Fibroblast of lung (primary cell): ENCODE results near the gene FAM117A. TPM values are rescaled to one million over a fixed set of nuclear protein-coding genes. Genes with fewer than 3 reads are reported as not detected.

Source experiments
- DNase-seq, 2 donors: peaks; one replicate each; pipeline versions ENCODE4 v3.0.0 to v3.0.0-alpha.2; 2010; ENCODE audit warnings: low read depth in 2 of 2
- H2AFZ ChIP-seq: 2 replicates; pipeline ENCODE4 v1.5.1; 2012; ENCODE audit warnings: low read length, control low read depth, inconsistent platforms
- H3K27ac ChIP-seq: 2 replicates; pipeline ENCODE4 v1.5.1; 2011; ENCODE audit warnings: low read length, control low read depth; ENCODE audit not compliant: insufficient read depth
- H3K27me3 ChIP-seq: 2 replicates; pipeline ENCODE4 v1.5.1; 2011; ENCODE audit warnings: mild to moderate bottlenecking, low read length; ENCODE audit not compliant: control insufficient read depth, insufficient read depth
- H3K36me3 ChIP-seq: 2 replicates; pipeline ENCODE4 v1.5.1; 2011; ENCODE audit warnings: low read length; ENCODE audit not compliant: control insufficient read depth, insufficient read depth
- H3K4me1 ChIP-seq: 2 replicates; pipeline ENCODE4 v1.5.1; 2011; ENCODE audit warnings: low read length; ENCODE audit not compliant: control insufficient read depth, insufficient read depth; ENCODE audit errors: extremely low read depth
- H3K4me2 ChIP-seq: 2 replicates; pipeline ENCODE4 v1.5.1; 2011; ENCODE audit warnings: low read length, control low read depth; ENCODE audit not compliant: insufficient read depth; ENCODE audit errors: extremely low read depth
- H3K4me3 ChIP-seq, 4 experiments: fragments of 200-600 bp in 1 of 4; sonication (generic) in 1 of 4; replicated peaks in 1 of 4; 2 replicates each; pipeline ENCODE4 v1.5.1; 2011 to 2016; ENCODE audit warnings: low read length in 4 of 4, low read depth in 3 of 4, mild to moderate bottlenecking in 3 of 4, control low read depth in 2 of 4, inconsistent platforms in 1 of 4, mixed read lengths in 1 of 4; ENCODE audit not compliant: insufficient read depth in 1 of 4; ENCODE audit errors: control extremely low read depth in 1 of 4
- H3K79me2 ChIP-seq: 2 replicates; pipeline ENCODE4 v1.5.1; 2012; ENCODE audit warnings: mild to moderate bottlenecking, low read length, inconsistent platforms; ENCODE audit not compliant: control insufficient read depth, insufficient read depth
- H3K9ac ChIP-seq: 2 replicates; pipeline ENCODE4 v1.5.1; 2011; ENCODE audit warnings: mild to moderate bottlenecking, low read length, control low read depth; ENCODE audit not compliant: insufficient read depth
- H3K9me3 ChIP-seq: 2 replicates; pipeline ENCODE4 v1.5.1; 2012; ENCODE audit warnings: low read depth, low read length; ENCODE audit not compliant: control insufficient read depth, insufficient read depth
- H4K20me1 ChIP-seq: 2 replicates; pipeline ENCODE4 v1.5.1; 2011; ENCODE audit warnings: low read length; ENCODE audit not compliant: control insufficient read depth, insufficient read depth; ENCODE audit errors: extremely low read depth
- CTCF ChIP-seq, 2 donors: IDR thresholded peaks in 1 of 2; conservative IDR thresholded peaks in 1 of 2; 1 replicate in 1 of 2; 2 replicates in 1 of 2; pipeline ENCODE4 v1.5.1; 2011 to 2012; ENCODE audit warnings: low read length in 2 of 2, control low read depth in 1 of 2, inconsistent platforms in 1 of 2, low read depth in 1 of 2, mild to moderate bottlenecking in 1 of 2
- EZH2 ChIP-seq: IDR thresholded peaks from 2 replicates; pipeline ENCODE4 v1.5.1; 2012; ENCODE audit warnings: low read length, control low read depth, mild to moderate bottlenecking; ENCODE audit errors: missing control alignments
- polyA plus RNA-seq, 2 donors: library from polyadenylated mRNA; depleted of rRNA in 1 of 2; stranded (reverse) in 1 of 2; unstranded in 1 of 2; fragments of >200 nt; gene quantifications; 2 replicates each; pipeline ENCODE4 v1.2.1, GENCODE V29; 2011 to 2012; ENCODE audit warnings: missing spikeins in 1 of 2
- total RNA-seq: library from RNA; depleted of rRNA; stranded (reverse); fragments of >200 nt; gene quantifications from 2 replicates; pipeline ENCODE4 v1.2.1, GENCODE V29; 2014

Gene FAM117A
- total and polyA plus RNA-seq, 2 donors (not counting 1 experiment from before 2014, with no cell fraction given) = 2.4 to 3.3 TPM

GRCh38 chr17:49784636-49785035 is 20.7 kb upstream of the FAM117A start:
- Histone ChIP-seq H3K4me3 (no peak overlapping the region), H3K27me3 (no peaks in the 10 kb centered on the region), H3K4me1 (no peaks in the 10 kb centered on the region), H3K9me3 (no peaks in the 10 kb centered on the region), H4K20me1 (no peaks in the 10 kb centered on the region), H3K4me2 (no peak overlapping the region), H3K9ac (no peak overlapping the region), H3K27ac (no peak overlapping the region), H2AFZ (no peak overlapping the region), H3K79me2 (peaks cover 5% of the 10 kb centered on the region), H3K36me3 (no peaks in the 10 kb centered on the region)
- no peak for DNase-seq
- TF ChIP-seq CTCF (conservative IDR thresholded peaks at IDR 0.05 in 1 of 2, IDR thresholded peaks at IDR 0.05 in 1 of 2; ENCODE audit: low read depth in 1 of 2, low read length in 2 of 2) (no peak), EZH2 (no peak)

GRCh38 chr17:49783791-49784190 is 19.9 kb upstream of the FAM117A start:
- DNase-seq = no peak

GRCh38 chr17:49783071-49783715 is 19.3 kb upstream of the FAM117A start:
- Histone ChIP-seq H2AFZ (no peak overlapping the region), H3K9me3 (no peaks in the 10 kb centered on the region), H3K4me1 (peaks cover 8% of the 10 kb centered on the region), H3K27ac (no peak overlapping the region), H3K4me3 (peak overlapping the region in 1 of 4 experiments; percentile 6), H3K9ac (no peak overlapping the region), H4K20me1 (no peaks in the 10 kb centered on the region), H3K79me2 (no peaks in the 10 kb centered on the region), H3K27me3 (no peaks in the 10 kb centered on the region), H3K36me3 (no peaks in the 10 kb centered on the region), H3K4me2 (no peak overlapping the region)
- TF ChIP-seq EZH2 (no peak), CTCF (conservative IDR thresholded peaks at IDR 0.05 in 1 of 2, IDR thresholded peaks at IDR 0.05 in 1 of 2; ENCODE audit: low read depth in 1 of 2, low read length in 2 of 2) (no peak)
- no peak for DNase-seq

More at GRCh38 chr17:49783791-49784190, 19.9 kb upstream of the FAM117A start:
- no peak overlapping the region for H3K9ac ChIP-seq
- H4K20me1 ChIP-seq = no peaks in the 10 kb centered on the region
- no peaks in the 10 kb centered on the region for H3K79me2 ChIP-seq
- H3K9me3 ChIP-seq = no peaks in the 10 kb centered on the region
- H3K36me3 ChIP-seq = no peaks in the 10 kb centered on the region
- no peak overlapping the region for H2AFZ ChIP-seq
- peaks cover 8% of the 10 kb centered on the region for H3K4me1 ChIP-seq
- no peak overlapping the region for H3K27ac ChIP-seq
- no peak overlapping the region for H3K4me2 ChIP-seq
- TF ChIP-seq EZH2 (no peak), CTCF (conservative IDR thresholded peaks at IDR 0.05 in 1 of 2, IDR thresholded peaks at IDR 0.05 in 1 of 2; ENCODE audit: low read depth in 1 of 2, low read length in 2 of 2) (no peak)
- no peak overlapping the region for H3K4me3 ChIP-seq
- H3K27me3 ChIP-seq = no peaks in the 10 kb centered on the region
